ENCODE measurements around the gene PHACTR1.
A peak's percentile ranks its signal among the peaks of the same experiment; 100 is the strongest.

The PHACTR1 gene

GRCh38 chr6:12842658-12843057 is 126.1 kb downstream of the PHACTR1 start:
- no peak for DNase-seq (ENCODE audit: low read depth)
- TF ChIP-seq CTCF (IDR thresholded peaks at IDR 0.05; ENCODE audit: control insufficient read depth, extremely low read depth, insufficient read depth): no peak
- H3K4me3 ChIP-seq (ENCODE audit: low read depth, low read length): no peak overlapping the region

GRCh38 chr6:12844284-12845223 is 128.0 kb downstream of the PHACTR1 start:
- no peak overlapping the region for H3K4me3 ChIP-seq (ENCODE audit: low read depth, low read length)
- TF ChIP-seq CTCF (IDR thresholded peaks at IDR 0.05; ENCODE audit: control insufficient read depth, extremely low read depth, insufficient read depth): peak; percentile 56
- DNase-seq (ENCODE audit: low read depth): peak; percentile 21

GRCh38 chr6:12845224-12846004 is 128.8 kb downstream of the PHACTR1 start:
- no peak for TF ChIP-seq CTCF (IDR thresholded peaks at IDR 0.05; ENCODE audit: control insufficient read depth, extremely low read depth, insufficient read depth)
- no peak for DNase-seq (ENCODE audit: low read depth)
- no peak overlapping the region for H3K4me3 ChIP-seq (ENCODE audit: low read depth, low read length)

- DNase-seq (ENCODE audit: low read depth): no peak
- TF ChIP-seq CTCF (IDR thresholded peaks at IDR 0.05; ENCODE audit: control insufficient read depth, extremely low read depth, insufficient read depth): no peak
- H3K4me3 ChIP-seq (ENCODE audit: low read depth, low read length): no peak overlapping the region
Measured at GRCh38 chr6:12848964-12849808, 132.6 kb downstream of the PHACTR1 start.

- TF ChIP-seq CTCF (IDR thresholded peaks at IDR 0.05; ENCODE audit: control insufficient read depth, extremely low read depth, insufficient read depth): no peak
- no peak for DNase-seq (ENCODE audit: low read depth)
- no peak overlapping the region for H3K4me3 ChIP-seq (ENCODE audit: low read depth, low read length)
Measured at GRCh38 chr6:12849809-12850198, 133.2 kb downstream of the PHACTR1 start.

GRCh38 chr6:12851123-12851695 is 134.6 kb downstream of the PHACTR1 start:
- DNase-seq (ENCODE audit: low read depth): no peak
- no peak overlapping the region for H3K4me3 ChIP-seq (ENCODE audit: low read depth, low read length)
- TF ChIP-seq CTCF (IDR thresholded peaks at IDR 0.05; ENCODE audit: control insufficient read depth, extremely low read depth, insufficient read depth): no peak

Measured in LNCaP clone FGC (cell line).